GM19099 (cell line): ENCODE results near the gene ZFP36L1.

Experiments
- POLR2A ChIP-seq: IDR thresholded peaks from 3 replicates; pipeline ENCODE4 v1.6.1; 2011; ENCODE audit warnings: low read depth; ENCODE audit not compliant: insufficient read length; ENCODE audit errors: extremely low read depth

ZFP36L1 gene

DNA sequence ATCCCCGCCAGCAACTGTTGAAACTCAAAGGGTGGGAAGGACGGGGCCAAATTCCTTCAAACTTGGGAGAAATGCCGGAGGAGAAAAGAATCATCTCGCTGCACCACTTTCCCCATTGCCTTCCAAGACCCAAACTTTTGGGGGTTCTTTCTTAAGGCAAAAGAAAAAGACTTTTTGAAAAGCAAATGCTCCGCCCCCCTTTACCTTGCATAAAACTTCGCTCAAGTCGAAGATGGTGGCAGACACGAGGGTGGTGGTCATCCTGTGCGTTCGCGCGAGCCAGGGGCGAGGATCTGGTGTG, 239 bp downstream of the ZFP36L1 start:
- TF ChIP-seq POLR2A, result no peak

DNA sequence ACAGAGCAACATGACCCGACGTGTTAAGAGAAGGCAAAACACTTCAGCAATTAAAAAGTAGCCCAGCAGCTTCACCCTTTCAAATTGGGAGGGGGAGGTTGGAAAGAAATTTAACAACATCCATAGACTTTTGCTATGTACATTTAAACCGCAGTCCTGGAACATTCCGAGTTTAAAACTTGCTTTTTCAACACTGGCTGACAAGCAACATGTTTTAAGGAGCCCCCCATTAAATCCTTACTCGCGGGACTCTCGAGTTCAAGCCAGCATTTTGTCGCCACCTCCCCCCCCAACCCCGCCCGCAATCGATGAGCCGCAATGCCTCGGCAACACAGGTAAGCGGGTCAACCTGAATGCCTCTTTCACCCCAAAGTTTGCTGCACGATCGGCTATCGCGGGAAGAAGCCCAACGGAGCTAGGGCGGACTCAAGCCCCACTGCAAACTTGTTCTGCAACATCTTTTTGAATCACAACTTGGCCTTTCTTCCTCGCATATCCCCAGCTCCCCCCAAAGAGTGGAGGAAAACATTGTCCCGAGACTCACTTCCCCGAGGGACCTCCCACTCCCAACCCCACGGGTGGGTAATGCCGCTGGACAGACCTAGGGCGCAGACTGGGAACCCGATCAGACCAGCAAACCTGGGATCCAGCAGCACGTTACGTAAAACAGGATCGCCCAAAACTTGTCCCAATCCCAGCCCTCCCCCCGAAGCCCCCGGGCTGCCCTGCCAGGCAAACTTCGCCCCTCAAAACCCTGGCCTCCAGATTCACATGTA, 777 bp downstream of the ZFP36L1 start:
- TF ChIP-seq POLR2A, result no peak

DNA sequence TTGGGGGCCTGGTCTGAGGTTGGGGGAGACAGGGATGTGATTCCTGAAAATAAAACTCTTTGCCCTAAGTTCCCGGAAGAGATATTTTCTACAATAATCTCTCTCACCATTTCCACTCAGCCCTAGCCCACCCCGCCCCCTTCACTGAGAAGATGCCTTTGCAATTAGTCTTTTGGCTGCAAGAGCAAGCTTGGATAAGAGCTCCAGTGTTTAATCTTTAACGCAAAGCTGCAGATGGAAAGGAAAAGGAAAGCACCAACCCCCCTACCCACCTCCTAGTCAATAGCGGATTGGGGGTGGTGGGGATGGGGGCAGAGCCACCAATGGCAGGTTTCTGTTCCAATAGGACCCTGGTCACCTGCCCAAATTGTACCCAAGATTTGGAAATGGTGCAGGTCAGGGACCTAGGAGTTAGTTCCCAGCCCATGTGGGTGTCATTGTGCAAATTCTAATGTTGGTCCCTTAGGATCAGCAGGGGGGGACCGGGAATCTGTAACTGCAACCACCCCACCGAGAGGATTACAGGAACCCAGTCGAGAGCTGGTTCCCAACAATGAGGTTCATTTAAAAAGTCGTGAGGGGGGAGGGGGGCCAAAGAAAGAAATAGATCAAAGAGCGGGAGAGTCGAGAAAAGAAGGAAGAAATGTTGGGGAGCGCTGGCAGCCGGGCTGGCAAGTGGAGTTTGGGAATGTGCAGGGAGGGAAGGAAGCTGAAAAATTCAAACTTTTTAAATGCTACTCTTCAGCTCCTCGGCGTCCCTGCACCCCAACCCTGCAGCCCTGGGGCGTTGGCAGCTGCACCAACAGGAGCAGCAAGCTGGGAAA, 1.6 kb downstream of the ZFP36L1 start:
- peak; percentile 7 for TF ChIP-seq POLR2A

DNA sequence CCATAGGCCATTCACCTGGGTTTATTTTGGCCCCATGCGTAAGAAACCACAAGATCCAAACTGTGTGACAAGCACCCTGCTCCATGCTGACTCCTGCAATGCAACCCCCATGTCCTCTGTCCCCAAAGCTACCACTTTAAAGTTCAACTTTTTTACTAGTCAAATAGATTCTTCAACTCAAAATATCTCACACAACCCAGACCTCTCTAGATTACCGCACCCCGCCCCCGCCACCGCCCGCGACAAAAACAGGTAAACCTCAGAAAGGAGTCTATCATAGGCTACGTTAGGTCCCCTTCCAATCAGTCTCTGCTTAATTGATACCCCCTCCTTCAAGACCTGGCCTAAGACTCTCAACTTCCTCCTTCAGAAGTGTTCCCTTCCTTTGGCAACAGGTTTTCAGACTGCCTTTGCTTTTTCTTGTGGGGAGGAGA, 2.2 kb downstream of the ZFP36L1 start:
- no peak for TF ChIP-seq POLR2A

DNA sequence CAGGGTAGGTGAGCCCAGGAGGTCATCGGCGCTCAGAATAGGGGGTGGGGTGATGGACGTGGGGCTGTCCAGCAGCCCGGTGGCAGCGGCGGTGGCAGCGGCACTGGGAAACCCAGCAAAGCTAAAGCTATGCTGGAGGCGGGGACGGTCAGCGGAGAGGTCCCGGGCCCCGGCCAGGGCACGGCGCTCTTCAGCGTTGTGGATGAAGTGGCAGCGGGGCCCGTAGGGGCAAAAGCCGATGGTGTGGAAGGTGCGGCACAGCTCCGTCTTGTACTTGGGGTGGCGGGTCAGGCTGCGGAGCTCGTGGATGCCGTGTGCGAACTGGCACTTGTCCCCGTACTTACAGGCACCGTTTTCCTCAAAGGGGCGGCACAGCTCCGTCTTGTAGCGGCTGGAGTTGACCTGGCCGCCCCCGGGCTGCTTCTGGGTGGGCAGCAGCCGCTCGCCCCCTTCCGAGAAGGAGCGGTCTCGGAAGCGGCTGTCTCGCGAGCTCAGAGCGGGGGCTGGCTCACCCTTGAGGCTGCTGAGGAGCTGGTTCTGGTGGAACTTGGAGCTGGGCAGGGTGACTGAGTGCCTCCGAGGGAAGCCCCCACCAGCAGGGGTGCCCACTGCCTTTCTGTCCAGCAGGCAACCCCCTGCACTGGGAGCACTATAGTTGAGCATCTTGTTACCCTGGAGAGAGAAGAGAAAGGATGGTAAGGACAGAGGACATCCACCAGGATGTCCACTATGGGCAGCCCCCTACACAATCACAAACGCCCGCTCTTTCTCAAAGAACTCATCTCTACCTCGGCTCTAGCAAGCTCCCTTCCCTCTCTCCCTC, 2.8 kb downstream of the ZFP36L1 start:
- TF ChIP-seq POLR2A, result peak; percentile 31

DNA sequence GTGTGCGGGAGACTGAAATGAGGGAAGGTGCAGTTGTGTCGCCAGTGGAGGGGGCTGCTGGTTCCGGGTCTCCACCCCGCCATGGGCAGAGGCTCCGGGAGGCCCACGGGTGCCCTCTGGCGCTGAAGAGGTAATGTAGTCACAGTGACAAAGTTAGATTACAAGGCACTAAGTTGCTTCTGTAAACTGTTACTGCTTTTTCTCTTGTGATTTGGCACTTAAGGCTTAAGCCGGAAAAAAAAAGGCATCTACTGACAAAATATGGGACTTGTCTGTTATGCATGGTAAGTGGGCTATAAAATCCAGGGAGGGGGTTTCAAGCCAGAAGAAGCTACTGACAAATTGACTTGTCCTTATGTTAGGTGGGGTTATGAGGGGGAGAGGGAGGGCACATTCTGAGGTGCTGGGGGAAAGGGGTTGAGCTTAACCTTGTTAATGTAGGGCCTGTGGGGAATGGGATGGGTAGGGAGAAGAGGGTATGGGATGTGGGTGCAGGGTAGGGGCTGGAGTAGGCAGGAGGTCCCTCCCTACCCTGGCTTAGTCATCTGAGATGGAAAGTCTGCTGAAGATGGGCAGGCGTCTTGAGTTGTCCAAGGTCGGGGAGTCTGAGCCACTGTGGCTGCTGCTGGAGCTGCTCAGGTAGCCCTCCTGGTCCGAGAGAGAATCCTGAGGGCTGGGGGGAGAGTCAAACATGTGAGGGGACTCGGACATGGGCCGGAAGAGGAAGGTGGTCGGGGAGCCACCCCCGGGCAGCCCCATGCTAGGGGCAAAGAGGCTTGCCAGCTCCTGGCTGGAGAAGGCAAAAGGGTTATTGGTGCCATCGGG, 3.7 kb downstream of the ZFP36L1 start:
- peak; percentile 21 for TF ChIP-seq POLR2A

DNA sequence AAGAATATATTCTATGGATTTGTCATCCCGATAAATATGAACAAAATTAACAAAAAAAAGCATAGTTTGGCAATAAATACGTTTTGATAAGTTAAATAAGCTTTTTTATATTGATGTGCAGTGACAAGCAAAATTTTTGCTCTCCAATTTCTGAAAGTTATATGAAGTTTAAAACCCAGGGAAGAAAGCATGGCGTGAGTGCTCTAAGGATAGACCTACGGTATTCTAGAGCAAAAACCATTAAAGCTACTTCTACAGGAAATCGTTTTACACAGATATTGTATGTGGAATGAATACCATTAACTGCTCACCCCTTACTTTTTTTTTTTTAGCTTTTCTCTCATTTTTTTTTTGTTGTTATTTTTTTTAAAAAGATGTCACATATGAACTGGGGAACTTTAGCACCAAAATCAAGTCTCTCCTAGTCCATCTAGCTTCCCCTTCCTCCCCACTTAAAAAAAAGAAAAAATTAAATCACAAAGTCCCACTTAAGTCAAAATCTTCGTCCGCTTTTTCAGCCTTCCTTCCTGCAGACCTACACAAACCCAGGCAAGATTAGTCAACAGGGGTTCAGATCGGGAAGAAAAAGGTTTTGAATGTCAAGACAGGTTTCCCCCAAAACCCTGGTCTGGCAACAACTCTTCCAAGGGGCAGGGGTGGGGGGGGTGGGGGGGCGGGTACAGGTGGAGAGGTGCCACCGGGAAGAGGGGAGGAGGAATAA, 4.4 kb downstream of the ZFP36L1 start:
- TF ChIP-seq POLR2A, result no peak

DNA sequence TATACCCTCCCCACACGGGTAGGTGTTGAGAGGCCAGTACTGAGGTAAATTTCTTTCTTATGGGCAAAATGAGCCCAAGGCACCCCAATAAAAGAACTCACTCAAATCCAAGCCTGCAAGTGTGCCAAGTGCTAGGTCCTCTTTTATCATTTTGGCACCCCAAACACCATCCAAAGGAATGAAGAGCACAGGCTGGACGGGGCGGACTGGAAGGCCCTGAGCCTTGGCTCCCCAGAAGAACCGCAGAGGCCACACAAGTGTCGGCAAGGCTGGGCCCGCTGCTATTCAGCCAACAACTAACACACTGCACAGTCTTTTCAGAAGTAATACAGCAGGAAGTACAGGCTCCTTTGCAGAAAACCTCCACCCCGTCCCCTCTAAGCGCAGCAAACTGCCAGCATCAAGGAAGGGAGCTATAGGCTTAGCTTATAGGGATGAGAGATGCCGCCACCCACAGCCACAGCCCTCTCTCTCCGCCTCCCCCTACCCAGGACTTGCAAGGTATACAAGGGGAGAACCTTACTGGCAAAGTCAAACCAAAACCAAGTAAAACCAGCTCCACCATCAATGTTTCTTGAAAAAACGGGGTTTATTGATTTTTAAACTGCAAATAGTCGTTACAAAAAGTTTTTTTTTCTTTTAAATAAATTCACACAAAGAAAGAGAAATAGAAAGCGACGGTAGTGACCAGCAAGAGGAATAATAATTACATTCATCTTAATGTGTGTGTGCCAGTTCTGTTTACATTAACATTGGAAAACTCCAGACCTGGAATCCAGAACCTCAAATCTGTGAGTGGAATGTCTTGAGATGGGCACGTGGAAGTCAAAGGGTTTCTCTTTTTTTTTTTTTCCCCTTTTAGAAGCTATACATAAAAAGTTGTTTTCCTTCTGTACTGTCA, 5.5 kb downstream of the ZFP36L1 start:
- TF ChIP-seq POLR2A, result no peak

DNA sequence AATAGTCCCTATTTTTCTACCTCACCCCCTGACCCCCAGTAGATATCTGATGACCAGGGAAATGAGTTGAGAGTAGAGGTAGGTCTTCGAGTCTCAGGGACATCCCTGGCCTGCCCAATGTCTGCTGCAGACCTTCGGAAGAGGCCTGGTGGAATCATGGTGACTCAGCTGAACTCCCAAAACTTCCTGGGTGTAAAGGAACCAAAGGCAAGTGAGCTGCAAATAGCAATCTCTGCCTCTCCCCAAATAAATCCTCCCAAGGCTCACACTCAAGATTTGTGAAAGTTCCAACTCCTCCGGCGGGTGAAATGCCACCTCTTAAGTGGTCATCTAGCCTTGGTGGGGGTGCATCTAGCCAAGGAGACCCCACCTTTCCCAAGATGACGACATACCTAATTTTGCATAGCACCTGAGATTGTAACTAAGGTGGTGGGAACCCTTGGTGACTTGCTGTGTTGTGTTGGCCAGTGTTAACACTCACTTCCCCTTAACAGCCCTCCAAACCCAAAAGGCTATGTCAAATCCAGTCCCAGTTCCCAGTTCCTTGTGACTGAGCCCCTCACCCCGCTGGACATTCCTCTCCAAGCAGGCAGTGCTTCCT, 6.3 kb downstream of the ZFP36L1 start:
- no peak for TF ChIP-seq POLR2A

DNA sequence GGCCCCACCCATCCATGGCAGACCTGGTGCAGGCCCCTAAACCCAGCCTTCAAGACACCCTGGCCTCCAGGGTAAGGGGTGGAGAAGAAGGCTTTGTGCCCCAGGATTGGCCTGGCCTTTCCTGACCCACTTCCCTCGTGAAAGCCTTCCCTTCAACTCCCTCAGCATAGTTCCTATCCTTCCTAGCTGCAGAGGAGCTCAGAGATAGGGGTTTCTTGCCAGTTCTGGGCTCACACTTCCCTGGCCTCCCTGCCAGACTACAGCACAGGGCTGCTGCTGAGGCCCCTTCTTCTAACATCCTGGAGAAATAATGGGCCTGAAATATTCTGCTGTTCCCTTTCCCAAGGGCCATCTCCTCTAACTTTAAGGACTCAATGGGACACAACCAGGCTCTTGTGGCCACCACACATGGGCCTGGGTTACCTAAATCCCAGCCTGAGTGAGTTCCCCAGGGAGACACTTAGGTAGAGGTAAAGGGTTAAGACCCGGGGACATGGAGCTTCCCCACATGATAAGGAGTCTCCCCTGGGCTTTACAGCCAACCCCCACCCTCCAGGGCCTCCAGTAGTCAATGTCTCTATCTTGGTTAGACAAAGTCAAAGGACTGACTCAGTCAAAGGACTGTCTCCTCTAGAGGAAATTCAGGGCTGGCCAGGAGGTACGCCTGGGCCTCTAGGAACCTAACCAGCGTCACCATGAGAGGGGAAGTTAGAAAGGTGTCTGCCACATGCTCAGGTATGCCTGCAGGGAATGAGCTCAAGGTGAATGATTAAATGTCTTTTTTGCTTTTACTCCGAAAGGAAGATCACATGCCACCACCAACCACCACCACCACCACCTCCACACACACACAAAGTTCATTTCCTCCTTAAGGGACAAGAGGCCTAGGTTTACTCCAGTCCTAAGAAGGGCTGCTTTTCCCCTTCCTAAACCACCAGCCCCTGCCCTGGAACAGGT, 7.1 kb downstream of the ZFP36L1 start:
- no peak for TF ChIP-seq POLR2A

DNA sequence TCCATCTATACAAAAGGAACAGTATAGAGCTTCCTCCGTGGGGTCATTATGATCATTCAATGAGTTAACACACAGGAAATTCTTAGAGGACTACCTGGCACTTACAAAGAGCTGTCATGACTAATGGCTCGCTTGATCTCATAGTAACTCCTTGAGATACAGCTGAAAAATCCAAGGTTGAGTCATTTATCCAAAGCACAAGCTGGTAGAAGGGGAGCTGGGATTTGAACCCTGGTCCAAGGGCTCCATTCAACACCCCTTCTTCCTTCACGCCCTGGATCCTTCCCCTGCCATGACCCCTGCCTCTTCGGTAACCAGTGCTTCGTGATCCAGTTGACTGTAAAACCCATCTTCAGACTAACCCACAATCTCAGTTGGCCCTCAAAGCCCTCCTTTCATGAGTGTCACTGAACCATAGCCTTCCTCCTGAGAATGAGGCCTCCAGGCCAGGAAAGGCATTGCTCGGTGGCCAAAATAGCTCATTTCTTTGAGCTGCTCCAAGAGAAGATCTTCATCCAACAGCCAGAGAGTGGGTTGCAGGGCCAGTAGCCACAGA, 7.8 kb downstream of the ZFP36L1 start:
- TF ChIP-seq POLR2A, result no peak
